Erythroblast (primary cell): Measurements from ENCODE around the gene PTPRN2.
"Not testable (repeated sequence)": the region's sequence is repeated elsewhere in the genome, so short reads cannot be mapped to it uniquely, and the experiment has no call there.

Experiments used
- GATA1 ChIP-seq: IDR thresholded peaks from 2 replicates; pipeline ENCODE4 v1.6.1; 2011; ENCODE audit warnings: low read depth, mild to moderate bottlenecking, control low read depth, low read length, moderate library complexity
- POLR2A ChIP-seq: IDR thresholded peaks from 2 replicates; pipeline ENCODE4 v1.6.1; 2011; ENCODE audit warnings: mild to moderate bottlenecking, low read length

DNA sequence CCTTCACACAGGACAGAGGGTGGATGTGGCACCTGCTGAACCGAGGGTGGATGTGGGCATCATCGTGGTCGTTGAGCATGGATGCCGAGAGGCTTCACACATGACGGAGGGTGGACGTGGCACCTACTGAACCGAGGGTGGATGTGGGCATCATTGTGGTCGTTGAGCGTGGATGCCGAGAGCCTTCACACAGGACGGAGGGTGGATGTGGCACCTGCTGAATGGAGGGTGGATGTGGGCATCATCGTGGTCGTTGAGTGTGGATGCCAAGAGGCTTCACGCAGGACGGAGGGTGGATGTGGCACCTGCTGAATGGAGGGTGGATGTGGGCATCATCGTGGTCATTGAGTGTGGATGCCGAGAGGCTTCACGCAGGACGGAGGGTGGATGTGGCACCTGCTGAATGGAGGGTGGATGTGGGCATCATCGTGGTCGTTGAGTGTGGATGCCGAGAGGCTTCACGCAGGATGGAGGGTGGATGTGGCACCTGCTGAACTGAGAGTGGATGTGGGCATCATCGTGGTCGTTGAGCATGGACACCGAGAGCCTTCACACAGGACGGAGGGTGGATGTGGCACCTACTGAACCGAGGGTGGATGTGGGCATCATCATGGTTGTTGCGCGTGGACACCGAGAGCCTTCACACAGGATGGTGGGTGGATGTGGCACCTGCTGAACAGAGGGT is 994.8 kb downstream of the PTPRN2 start:
- TF ChIP-seq POLR2A, GATA1: not testable (repeated sequence)
